ENCODE results near the gene KCNN1.

DNA sequence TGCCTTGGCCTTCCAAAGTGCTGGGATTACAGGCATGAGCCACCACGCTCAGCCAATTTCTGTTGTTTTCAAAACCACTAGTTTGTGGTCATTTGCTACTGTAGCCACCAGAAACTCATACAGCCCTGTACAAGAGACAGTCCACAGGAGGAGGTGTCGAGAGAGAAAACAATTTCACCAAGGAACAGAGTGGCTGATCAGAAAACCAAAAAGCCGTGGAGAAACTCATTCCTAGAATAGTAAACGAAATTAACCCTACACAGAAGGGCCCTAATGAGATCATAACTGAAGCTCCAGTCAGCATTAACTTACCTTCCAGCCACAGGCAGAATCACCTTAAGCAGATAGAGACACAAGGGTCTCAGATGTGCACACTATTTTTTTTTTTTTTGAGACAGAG lies 37.9 kb upstream of the KCNN1 start:
- TF ChIP-seq, protein P1, sequence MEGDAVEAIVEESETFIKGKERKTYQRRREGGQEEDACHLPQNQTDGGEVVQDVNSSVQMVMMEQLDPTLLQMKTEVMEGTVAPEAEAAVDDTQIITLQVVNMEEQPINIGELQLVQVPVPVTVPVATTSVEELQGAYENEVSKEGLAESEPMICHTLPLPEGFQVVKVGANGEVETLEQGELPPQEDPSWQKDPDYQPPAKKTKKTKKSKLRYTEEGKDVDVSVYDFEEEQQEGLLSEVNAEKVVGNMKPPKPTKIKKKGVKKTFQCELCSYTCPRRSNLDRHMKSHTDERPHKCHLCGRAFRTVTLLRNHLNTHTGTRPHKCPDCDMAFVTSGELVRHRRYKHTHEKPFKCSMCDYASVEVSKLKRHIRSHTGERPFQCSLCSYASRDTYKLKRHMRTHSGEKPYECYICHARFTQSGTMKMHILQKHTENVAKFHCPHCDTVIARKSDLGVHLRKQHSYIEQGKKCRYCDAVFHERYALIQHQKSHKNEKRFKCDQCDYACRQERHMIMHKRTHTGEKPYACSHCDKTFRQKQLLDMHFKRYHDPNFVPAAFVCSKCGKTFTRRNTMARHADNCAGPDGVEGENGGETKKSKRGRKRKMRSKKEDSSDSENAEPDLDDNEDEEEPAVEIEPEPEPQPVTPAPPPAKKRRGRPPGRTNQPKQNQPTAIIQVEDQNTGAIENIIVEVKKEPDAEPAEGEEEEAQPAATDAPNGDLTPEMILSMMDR (IDR thresholded peaks at IDR 0.05), result no peak
- no peak for TF ChIP-seq POLR2A (IDR thresholded peaks at IDR 0.05)

Measured in testis (tissue), 2 donors.